A673 (cell line): ENCODE data around the gene PCGF6. TPM values are rescaled to one million over a fixed set of nuclear protein-coding genes. Genes with fewer than 3 reads are reported as not detected.
"Not testable (repeated sequence)": the region's sequence is repeated elsewhere in the genome, so short reads cannot be mapped to it uniquely, and the experiment has no call there.

Source experiments
- BruUV-seq: library from RNA; stranded (reverse); fragments of 400-500 nt; replicated peaks from 2 replicates; lab custom pipeline; 2021; lab: Mats Ljungman, UMichigan
- CTCF ChIA-PET: fragments of 300-600 bp; sonication (Branson Sonifier 250); formaldehyde crosslinking; loops from one replicate; lab custom pipeline; 2022; ENCODE audit warnings: antibody characterized with exemption; lab: Charles Lee
- POLR2A ChIA-PET: fragments of 300-600 bp; sonication (Branson Sonifier 250); formaldehyde crosslinking; loops from one replicate; lab custom pipeline; 2022; ENCODE audit warnings: antibody characterized with exemption; ENCODE audit not compliant: low non-redundant PET; lab: Charles Lee
- DNase-seq: peaks from one replicate; pipeline ENCODE4 v3.0.0-alpha.2; 2015; ENCODE audit warnings: low spot score
- H3K27ac ChIP-seq: fragments of 200-600 bp; sonication (generic); 2 replicates; pipeline ENCODE4 v1.5.1; 2016; ENCODE audit warnings: mixed run types, low read depth, mild to moderate bottlenecking, mixed read lengths, antibody characterized with exemption, low read length; ENCODE audit not compliant: poor library complexity, severe bottlenecking
- H3K27me3 ChIP-seq: fragments of 200-600 bp; sonication (generic); replicated peaks from 2 replicates; pipeline ENCODE4 v1.6.1; 2017; ENCODE audit warnings: mixed run types, low read depth, mild to moderate bottlenecking, mixed read lengths, antibody characterized with exemption, low read length; ENCODE audit not compliant: insufficient read depth, poor library complexity
- H3K36me3 ChIP-seq: fragments of 200-600 bp; sonication (generic); 2 replicates; pipeline ENCODE4 v1.6.1; 2016; ENCODE audit warnings: mixed run types, mild to moderate bottlenecking, mixed read lengths, antibody characterized with exemption, low read length; ENCODE audit not compliant: insufficient read depth, poor library complexity, severe bottlenecking
- H3K4me1 ChIP-seq: fragments of 200-600 bp; sonication (generic); 2 replicates; pipeline ENCODE4 v1.6.1; 2017; ENCODE audit warnings: mixed run types, mild to moderate bottlenecking, mixed read lengths, antibody characterized with exemption, low read length; ENCODE audit not compliant: insufficient read depth, poor library complexity, severe bottlenecking
- H3K4me3 ChIP-seq: fragments of 200-600 bp; sonication (generic); 2 replicates; pipeline ENCODE4 v1.5.1; 2016; ENCODE audit warnings: low read depth, mixed run types, mild to moderate bottlenecking, mixed read lengths, low read length; ENCODE audit not compliant: poor library complexity, severe bottlenecking
- H3K9me3 ChIP-seq: fragments of 200-600 bp; sonication (generic); 2 replicates; pipeline ENCODE4 v1.6.1; 2016; ENCODE audit warnings: mixed run types, low read depth, mild to moderate bottlenecking, mixed read lengths, antibody characterized with exemption, low read length; ENCODE audit not compliant: poor library complexity, severe bottlenecking
- CTCF ChIP-seq: fragments of 300-800, 200-600 bp; sonication (generic); conservative IDR thresholded peaks from 2 replicates; pipeline ENCODE4 v1.5.1; 2017; ENCODE audit warnings: low read depth, mild to moderate bottlenecking, antibody characterized with exemption, low read length, moderate library complexity, mixed read lengths
- EZH2 ChIP-seq: fragments of 200-600 bp; sonication (generic); IDR thresholded peaks from 2 replicates; pipeline ENCODE4 v1.6.1; 2017; ENCODE audit warnings: borderline replicate concordance, low read depth, mild to moderate bottlenecking, mixed read lengths, antibody characterized with exemption, low read length; ENCODE audit not compliant: poor library complexity, severe bottlenecking
- intact Hi-C: fragments of 100-400 bp; cut with micrococcal nuclease; formaldehyde crosslinking; loops from one replicate; pipeline ENCODE4 v1.10.0; 2022; ENCODE audit not compliant: unreplicated experiment
- total RNA-seq: library from RNA; stranded (reverse); gene quantifications from 2 replicates; pipeline ENCODE4 v1.2.3, GENCODE V29; 2021

The PCGF6 gene
- total RNA-seq, 1 experiment from 2014 or later = 22.5 TPM

GRCh38 chr10:103367782-103368518, 17.0 kb upstream of the PCGF6 start, which contains the start of gene TAF5:
TAF5 (plus strand) TSS chr10:103367976; CDS start chr10:103367990, 14 bp downstream.
- POLR2A ChIA-PET = no interaction called here
- CTCF ChIA-PET = interaction anchor here (0.5 kb wide), 1 partner anchor 451 kb away, joined by 4 read pairs; no protein-coding TSS in a partner anchor
- peaks cover 8% of the 10 kb centered on the region for H3K4me1 ChIP-seq
- TF ChIP-seq CTCF (no peak), EZH2 (no peak)
- intact Hi-C loops = no loop called here
- DNase-seq = peak; percentile 98
- no peaks in the 10 kb centered on the region for H3K27me3 ChIP-seq
- no TSS peak for BruUV-seq
- H3K36me3 ChIP-seq = no peaks in the 10 kb centered on the region
- H3K4me3 ChIP-seq = peak within 1 kb of the TSS; percentile 87
- H3K27ac ChIP-seq = peak within 1 kb of the TSS; percentile 84
- no peaks in the 10 kb centered on the region for H3K9me3 ChIP-seq

- intact Hi-C loops = no loop called here
Measured at GRCh38 chr10:103367379-103367781, 16.4 kb upstream of the PCGF6 start.

GRCh38 chr10:103360791-103361190, 9.9 kb upstream of the PCGF6 start:
- H3K27ac ChIP-seq, H3K27me3 ChIP-seq, H3K9me3 ChIP-seq, intact Hi-C loops, DNase-seq, POLR2A ChIA-PET, CTCF ChIA-PET, H3K36me3 ChIP-seq, BruUV-seq, H3K4me1 ChIP-seq, H3K4me3 ChIP-seq: not testable (repeated sequence)

More at GRCh38 chr10:103367379-103367781, 16.4 kb upstream of the PCGF6 start:
- DNase-seq = peak; percentile 6
- ChIA-PET POLR2A (interaction anchor here (0.6 to 0.7 kb wide), 2 partner anchors 51 to 613 kb away, joined by 4 to 6 read pairs; no protein-coding TSS in a partner anchor), CTCF (no interaction called here)
- H3K27ac ChIP-seq = peak overlapping the region; percentile 84
- peaks cover 8% of the 10 kb centered on the region for H3K4me1 ChIP-seq
- BruUV-seq = TSS peak; percentile 100
- no peaks in the 10 kb centered on the region for H3K27me3 ChIP-seq
- no peaks in the 10 kb centered on the region for H3K36me3 ChIP-seq
- no peaks in the 10 kb centered on the region for H3K9me3 ChIP-seq
- H3K4me3 ChIP-seq = peak overlapping the region; percentile 87
- TF ChIP-seq EZH2 (no peak), CTCF (no peak)

DNA sequence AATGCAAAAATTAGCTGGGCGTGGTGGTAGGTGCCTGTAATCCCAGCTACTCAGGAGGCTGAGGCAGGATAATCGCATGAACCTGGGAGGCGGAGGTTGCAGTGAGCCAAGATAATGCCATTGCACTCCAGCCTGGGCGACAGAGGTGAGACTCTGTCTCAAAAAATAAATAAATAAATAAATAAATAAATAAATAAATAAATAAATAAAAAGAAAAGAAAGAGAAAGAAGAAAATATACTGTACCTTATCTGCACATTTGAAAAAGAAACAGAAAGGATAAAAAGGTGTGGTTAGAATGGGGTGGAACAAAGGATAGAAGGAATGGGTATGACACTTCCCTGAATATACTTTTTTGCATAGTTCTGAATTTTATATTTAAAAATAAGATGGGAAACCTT, 8.6 kb upstream of the PCGF6 start:
- DNase-seq, BruUV-seq, H3K4me1 ChIP-seq, POLR2A ChIA-PET, H3K9me3 ChIP-seq, H3K27ac ChIP-seq, H3K36me3 ChIP-seq, CTCF ChIA-PET, intact Hi-C loops, H3K27me3 ChIP-seq, H3K4me3 ChIP-seq: not testable (repeated sequence)
